ENCODE data around the gene SERPINB12. TPM values are rescaled to one million over a fixed set of nuclear protein-coding genes. Genes with fewer than 3 reads are reported as not detected.

Gene SERPINB12
- total RNA-seq, 4 donors from 2014 or later, result not detected

GRCh38 chr18:63508596-63508995, 33.6 kb upstream of the SERPINB12 start:
- H3K9me3 ChIP-seq, result no peaks in the 10 kb centered on the region
- TF ChIP-seq CTCF (IDR thresholded peaks at IDR 0.05) (no peak), EP300 (IDR thresholded peaks at IDR 0.05) (no peak), POLR2A (IDR thresholded peaks at IDR 0.05) (no peak)
- no peaks in the 10 kb centered on the region for H3K27me3 ChIP-seq
- no peak overlapping the region for H3K27ac ChIP-seq
- no peaks in the 10 kb centered on the region for H3K36me3 ChIP-seq
- no peak overlapping the region for H3K4me3 ChIP-seq
- 50 to 56% methylated on average over 3 of the region's 3 CpGs for WGBS, 2 donors
- H3K4me1 ChIP-seq, result no peaks in the 10 kb centered on the region
- no peak for DNase-seq (ENCODE audit: low spot score in 2 of 2)

GRCh38 chr18:63511285-63511684, 30.9 kb upstream of the SERPINB12 start:
- TF ChIP-seq CTCF (IDR thresholded peaks at IDR 0.05) (peak in 2 of 5 experiments; percentile 22 to 31), EP300 (IDR thresholded peaks at IDR 0.05) (no peak)
- H3K9me3 ChIP-seq, result no peaks in the 10 kb centered on the region
- 22 to 24% methylated on average over 7 of the region's 7 CpGs for WGBS, 2 donors
- H3K27ac ChIP-seq, result no peak overlapping the region
- DNase-seq (ENCODE audit: low spot score in 2 of 2), result peak in 1 of 2 donors; percentile 17
- H3K4me3 ChIP-seq, result no peak overlapping the region
- H3K4me1 ChIP-seq, result no peaks in the 10 kb centered on the region
- H3K36me3 ChIP-seq, result no peaks in the 10 kb centered on the region
- H3K27me3 ChIP-seq, result no peaks in the 10 kb centered on the region

GRCh38 chr18:63514326-63514725, 27.8 kb upstream of the SERPINB12 start:
- TF ChIP-seq POLR2A (IDR thresholded peaks at IDR 0.05), result no peak
- TF ChIP-seq EP300 (IDR thresholded peaks at IDR 0.05), result no peak
- TF ChIP-seq CTCF (IDR thresholded peaks at IDR 0.05), result no peak

GRCh38 chr18:63514888-63515678, 27.1 kb upstream of the SERPINB12 start:
- H3K36me3 ChIP-seq, result no peaks in the 10 kb centered on the region
- H3K4me3 ChIP-seq, result no peak overlapping the region
- H3K4me1 ChIP-seq, result peaks cover 0 to 6% (median 0%) of the 10 kb centered on the region in 4 donors
- WGBS, 2 donors, result 65 to 68% methylated on average over 9 of the region's 9 CpGs
- no peaks in the 10 kb centered on the region for H3K9me3 ChIP-seq
- no peak for DNase-seq (ENCODE audit: low spot score in 2 of 2)
- no peak for TF ChIP-seq CTCF (IDR thresholded peaks at IDR 0.05)
- TF ChIP-seq POLR2A (IDR thresholded peaks at IDR 0.05), result no peak
- TF ChIP-seq EP300 (IDR thresholded peaks at IDR 0.05), result no peak
- no peak overlapping the region for H3K27ac ChIP-seq
- no peaks in the 10 kb centered on the region for H3K27me3 ChIP-seq

More at GRCh38 chr18:63514326-63514725, 27.8 kb upstream of the SERPINB12 start:
- no peak overlapping the region for H3K27ac ChIP-seq
- H3K4me1 ChIP-seq, result peaks cover 0 to 6% (median 0%) of the 10 kb centered on the region in 4 donors
- H3K36me3 ChIP-seq, result no peaks in the 10 kb centered on the region
- H3K9me3 ChIP-seq, result no peaks in the 10 kb centered on the region
- H3K27me3 ChIP-seq, result no peaks in the 10 kb centered on the region
- no peak overlapping the region for H3K4me3 ChIP-seq
- WGBS, 2 donors, result 67% methylated on average over 6 of the region's 6 CpGs
- DNase-seq (ENCODE audit: low spot score in 2 of 2), result no peak

- WGBS, 2 donors, result 61 to 79% methylated on average over 1 of the region's 1 CpG
- Histone ChIP-seq H3K36me3 (no peaks in the 10 kb centered on the region), H3K27ac (no peak overlapping the region), H3K27me3 (no peaks in the 10 kb centered on the region), H3K4me3 (no peak overlapping the region), H3K9me3 (no peaks in the 10 kb centered on the region), H3K4me1 (peaks cover 0 to 6% (median 0%) of the 10 kb centered on the region in 4 donors)
- no peak for DNase-seq (ENCODE audit: low spot score in 2 of 2)
- TF ChIP-seq POLR2A (IDR thresholded peaks at IDR 0.05) (no peak), CTCF (IDR thresholded peaks at IDR 0.05) (no peak), EP300 (IDR thresholded peaks at IDR 0.05) (no peak)
These were observed 26.4 kb upstream of the SERPINB12 start for GRCh38 chr18:63515801-63516200.
